GM10847 (cell line): Measurements from ENCODE around the gene MVB12A.

ENCODE experiments used
- POLR2A ChIP-seq: IDR thresholded peaks from 2 replicates; pipeline ENCODE4 v1.6.1; 2011; ENCODE audit not compliant: insufficient read length; ENCODE audit errors: extremely low read depth

MVB12A gene

GRCh38 chr19:17420475-17420924 is 653 bp downstream of the MVB12A start:
- no peak for TF ChIP-seq POLR2A

- no peak for TF ChIP-seq POLR2A
Measured at GRCh38 chr19:17421942-17422341, 2.1 kb downstream of the MVB12A start.

GRCh38 chr19:17423429-17424208 is 3.8 kb downstream of the MVB12A start:
- TF ChIP-seq POLR2A, result no peak

- no peak for TF ChIP-seq POLR2A
Measured at GRCh38 chr19:17424743-17425365, 5.0 kb downstream of the MVB12A start.

- no peak for TF ChIP-seq POLR2A
Measured at GRCh38 chr19:17429641-17430113, 9.8 kb downstream of the MVB12A start.

GRCh38 chr19:17431417-17431816 is 11.6 kb downstream of the MVB12A start:
- TF ChIP-seq POLR2A, result no peak

- no peak for TF ChIP-seq POLR2A
Measured at GRCh38 chr19:17435218-17435617, 15.4 kb downstream of the MVB12A start.

GRCh38 chr19:17436094-17436873 is 16.4 kb downstream of the MVB12A start:
- no peak for TF ChIP-seq POLR2A

- no peak for TF ChIP-seq POLR2A
Measured at GRCh38 chr19:17436874-17437267, 17.0 kb downstream of the MVB12A start.

- TF ChIP-seq POLR2A, result no peak
Measured at GRCh38 chr19:17441241-17442021, 21.6 kb downstream of the MVB12A start.

- no peak for TF ChIP-seq POLR2A
Measured at GRCh38 chr19:17445526-17446165, 25.8 kb downstream of the MVB12A start.

- no peak for TF ChIP-seq POLR2A
Measured at GRCh38 chr19:17447704-17448130, 27.9 kb downstream of the MVB12A start.

- TF ChIP-seq POLR2A, result no peak
Measured at GRCh38 chr19:17448131-17448967, 28.5 kb downstream of the MVB12A start, which contains the start of gene TMEM221. TSS of gene TMEM221 (minus strand) at chr19:17448668. CDS start at chr19:17448462, 206 bp downstream.
